Neural progenitor cell (in vitro differentiated cells): ENCODE data around the gene ATP13A5.

Experiments used
- CTCF ChIP-seq: fragments of 200-600 bp; sonication (generic); IDR thresholded peaks from 2 replicates; pipeline ENCODE4 v1.5.1; 2017; ENCODE audit warnings: antibody characterized with exemption, mild to moderate bottlenecking
- EZH2 ChIP-seq: fragments of 200-600 bp; sonication (generic); IDR thresholded peaks from 2 replicates; pipeline ENCODE4 v1.6.1; 2017; ENCODE audit warnings: antibody characterized with exemption, mild to moderate bottlenecking, moderate library complexity
- EZH2phosphoT487 ChIP-seq: fragments of 200-600 bp; sonication (generic); IDR thresholded peaks from 2 replicates; pipeline ENCODE4 v1.6.1; 2017; ENCODE audit warnings: antibody characterized with exemption

- TF ChIP-seq CTCF (no peak), EZH2 (no peak), EZH2phosphoT487 (no peak)
Measured at GRCh38 chr3:193389335-193389734, 10.8 kb upstream of the ATP13A5 start.
